ENCODE data around the gene PPOX.

The PPOX gene

GRCh38 chr1:161122967-161123366 lies 43.3 kb upstream of the PPOX start:
- Histone ChIP-seq H3K4me2 (ENCODE audit: low read depth, low read length, poor library complexity, severe bottlenecking) (no peak overlapping the region), H3K9me3 (ENCODE audit: insufficient read depth, low read length) (no peaks in the 10 kb centered on the region), H3K36me3 (ENCODE audit: low read length) (peaks cover 4% of the 10 kb centered on the region; the same call in 1 of the 2 replicates), H3K27me3 (ENCODE audit: low read length) (no peaks in the 10 kb centered on the region), H3K27ac (ENCODE audit: low read depth, low read length) (no peak overlapping the region), H2AFZ (ENCODE audit: low read depth, low read length, severe bottlenecking) (no peak overlapping the region), H3K4me3 (ENCODE audit: insufficient read depth, low read length, poor library complexity, severe bottlenecking) (no peak overlapping the region), H4K20me1 (ENCODE audit: low read depth, low read length) (no peaks in the 10 kb centered on the region), H3F3A (ENCODE audit: insufficient read depth) (0 out of 2 replicates have a peak, but pooled peaks cover 8% of the 10 kb centered on the region), H3K79me2 (ENCODE audit: insufficient read depth, low read length) (peaks cover 12% of the 10 kb centered on the region; the same call in 1 of the 2 replicates), H3K9me2 (replicated peaks; ENCODE audit: insufficient read depth, low read length) (no peaks in the 10 kb centered on the region), H3K9ac (ENCODE audit: low read length) (no peak overlapping the region)
- TF ChIP-seq EZH2phosphoT487 (conservative IDR thresholded peaks at IDR 0.05; ENCODE audit: low read length): no peak
- TF ChIP-seq CTCF (IDR thresholded peaks at IDR 0.05; ENCODE audit: insufficient read depth, low read length, poor library complexity, severe bottlenecking): no peak

GRCh38 chr1:161127649-161128048 lies 38.6 kb upstream of the PPOX start:
- Histone ChIP-seq H2AFZ (ENCODE audit: low read depth, low read length, severe bottlenecking) (no peak overlapping the region), H3K9me3 (ENCODE audit: insufficient read depth, low read length) (no peaks in the 10 kb centered on the region), H4K20me1 (ENCODE audit: low read depth, low read length) (no peaks in the 10 kb centered on the region), H3K9ac (ENCODE audit: low read length) (no peak overlapping the region), H3K79me2 (ENCODE audit: insufficient read depth, low read length) (peaks cover 13% of the 10 kb centered on the region; the same call in 1 of the 2 replicates), H3F3A (ENCODE audit: insufficient read depth) (peaks cover 20% of the 10 kb centered on the region), H3K9me2 (replicated peaks; ENCODE audit: insufficient read depth, low read length) (no peaks in the 10 kb centered on the region), H3K27me3 (ENCODE audit: low read length) (no peaks in the 10 kb centered on the region), H3K4me2 (ENCODE audit: low read depth, low read length, poor library complexity, severe bottlenecking) (no peak overlapping the region), H3K27ac (ENCODE audit: low read depth, low read length) (no peak overlapping the region), H3K36me3 (ENCODE audit: low read length) (no peaks in the 10 kb centered on the region; the same call in 1 of the 2 replicates), H3K4me3 (ENCODE audit: insufficient read depth, low read length, poor library complexity, severe bottlenecking) (no peak overlapping the region)
- TF ChIP-seq CTCF (IDR thresholded peaks at IDR 0.05; ENCODE audit: insufficient read depth, low read length, poor library complexity, severe bottlenecking) (no peak), EZH2phosphoT487 (conservative IDR thresholded peaks at IDR 0.05; ENCODE audit: low read length) (no peak)

GRCh38 chr1:161128591-161129420 lies 37.4 kb upstream of the PPOX start:
- Histone ChIP-seq H3F3A (ENCODE audit: insufficient read depth) (peaks cover 20% of the 10 kb centered on the region), H4K20me1 (ENCODE audit: low read depth, low read length) (no peaks in the 10 kb centered on the region), H3K9me3 (ENCODE audit: insufficient read depth, low read length) (no peaks in the 10 kb centered on the region), H3K36me3 (ENCODE audit: low read length) (no peaks in the 10 kb centered on the region; the same call in 1 of the 2 replicates), H3K79me2 (ENCODE audit: insufficient read depth, low read length) (peaks cover 22% of the 10 kb centered on the region), H3K4me3 (ENCODE audit: insufficient read depth, low read length, poor library complexity, severe bottlenecking) (no peak overlapping the region), H3K27ac (ENCODE audit: low read depth, low read length) (no peak overlapping the region), H3K27me3 (ENCODE audit: low read length) (no peaks in the 10 kb centered on the region), H2AFZ (ENCODE audit: low read depth, low read length, severe bottlenecking) (no peak overlapping the region), H3K9ac (ENCODE audit: low read length) (no peak overlapping the region), H3K9me2 (replicated peaks; ENCODE audit: insufficient read depth, low read length) (no peaks in the 10 kb centered on the region), H3K4me2 (ENCODE audit: low read depth, low read length, poor library complexity, severe bottlenecking) (no peak overlapping the region)
- no peak for TF ChIP-seq CTCF (IDR thresholded peaks at IDR 0.05; ENCODE audit: insufficient read depth, low read length, poor library complexity, severe bottlenecking)
- no peak for TF ChIP-seq EZH2phosphoT487 (conservative IDR thresholded peaks at IDR 0.05; ENCODE audit: low read length)
